Memory B cell (primary cell): Measurements from ENCODE around the gene AURKAIP1.
A peak's percentile ranks its signal among the peaks of the same experiment; 100 is the strongest.

Experiments
- ATAC-seq: fragments of 150-1000 bp; cut with Tn5 transposase; 2 replicates; pipeline ENCODE4 v1.10.0; 2021; ENCODE audit warnings: low read depth, mild to moderate bottlenecking, moderate library complexity
- DNase-seq, 2 donors: peaks; one replicate each; pipeline ENCODE4 v3.0.0; 2022; ENCODE audit warnings: low spot score in 2 of 2
- H3K27ac Mint-ChIP-seq: one replicate; pipeline ENCODE4 v1.8.0; 2022; ENCODE audit warnings: mild to moderate bottlenecking, moderate library complexity, mixed read lengths
- H3K27me3 Mint-ChIP-seq: one replicate; pipeline ENCODE4 v1.8.0; 2022; ENCODE audit warnings: mixed read lengths
- H3K36me3 Mint-ChIP-seq: one replicate; pipeline ENCODE4 v1.8.0; 2022; ENCODE audit warnings: mild to moderate bottlenecking, mixed read lengths
- H3K4me1 Mint-ChIP-seq: one replicate; pipeline ENCODE4 v1.8.0; 2022; ENCODE audit warnings: mixed read lengths
- H3K4me3 Mint-ChIP-seq: one replicate; pipeline ENCODE4 v1.8.0; 2022; ENCODE audit warnings: mild to moderate bottlenecking, moderate library complexity, mixed read lengths
- H3K9me3 Mint-ChIP-seq: one replicate; pipeline ENCODE4 v1.8.0; 2022; ENCODE audit warnings: mixed read lengths

AURKAIP1 gene

DNA sequence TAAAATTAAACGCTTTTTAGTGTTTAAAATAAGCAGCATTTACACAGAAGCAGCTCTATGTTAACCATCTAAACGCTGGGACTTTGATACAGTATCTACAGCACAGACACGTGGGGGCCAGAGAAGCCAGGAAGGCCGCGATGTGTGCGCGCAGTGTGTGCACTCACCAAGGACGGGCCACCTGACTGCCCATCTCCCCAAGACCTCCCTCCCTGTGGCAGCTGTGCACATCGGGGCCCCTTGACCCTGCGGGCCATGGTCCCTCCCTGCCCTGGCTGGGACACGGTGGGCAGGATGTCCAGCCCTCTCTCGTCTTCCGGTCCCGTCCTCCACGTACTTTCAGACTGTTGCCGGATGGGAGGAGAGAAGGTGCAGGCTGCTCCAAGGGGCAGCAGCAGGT is 39.7 kb downstream of the AURKAIP1 start:
- no peak for ATAC-seq
- DNase-seq, result no peak
- Mint-ChIP-seq H3K36me3 (peaks cover 2% of the 10 kb centered on the region), H3K4me3 (no peak overlapping the region), H3K4me1 (peaks cover 4% of the 10 kb centered on the region), H3K27ac (no peak overlapping the region), H3K27me3 (no peaks in the 10 kb centered on the region), H3K9me3 (no peaks in the 10 kb centered on the region)

DNA sequence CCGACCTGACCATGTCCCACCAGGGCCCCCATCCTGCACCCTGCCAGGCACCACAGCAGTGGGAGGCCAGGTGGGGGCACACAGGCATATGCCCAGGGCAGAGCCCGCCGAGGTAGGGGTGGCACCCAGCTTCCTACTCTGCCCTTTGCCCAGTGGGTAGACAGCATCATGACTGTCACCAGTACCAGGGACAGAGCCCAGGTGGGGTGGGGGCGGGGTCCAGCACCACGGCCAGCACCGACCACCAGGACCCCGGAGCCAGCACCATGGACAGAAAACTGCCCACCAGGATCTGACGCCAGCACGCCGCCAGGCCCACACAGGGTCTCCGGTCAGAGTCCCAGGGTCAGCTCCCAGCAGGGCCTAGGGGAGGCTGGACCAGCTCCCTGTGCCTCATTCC is 40.2 kb downstream of the AURKAIP1 start:
- no peaks in the 10 kb centered on the region for H3K9me3 Mint-ChIP-seq
- H3K36me3 Mint-ChIP-seq, result peaks cover under 1% of the 10 kb centered on the region
- DNase-seq, result no peak
- H3K27ac Mint-ChIP-seq, result no peak overlapping the region
- no peak for ATAC-seq
- H3K4me3 Mint-ChIP-seq, result no peak overlapping the region
- H3K4me1 Mint-ChIP-seq, result peaks cover 8% of the 10 kb centered on the region
- H3K27me3 Mint-ChIP-seq, result no peaks in the 10 kb centered on the region

DNA sequence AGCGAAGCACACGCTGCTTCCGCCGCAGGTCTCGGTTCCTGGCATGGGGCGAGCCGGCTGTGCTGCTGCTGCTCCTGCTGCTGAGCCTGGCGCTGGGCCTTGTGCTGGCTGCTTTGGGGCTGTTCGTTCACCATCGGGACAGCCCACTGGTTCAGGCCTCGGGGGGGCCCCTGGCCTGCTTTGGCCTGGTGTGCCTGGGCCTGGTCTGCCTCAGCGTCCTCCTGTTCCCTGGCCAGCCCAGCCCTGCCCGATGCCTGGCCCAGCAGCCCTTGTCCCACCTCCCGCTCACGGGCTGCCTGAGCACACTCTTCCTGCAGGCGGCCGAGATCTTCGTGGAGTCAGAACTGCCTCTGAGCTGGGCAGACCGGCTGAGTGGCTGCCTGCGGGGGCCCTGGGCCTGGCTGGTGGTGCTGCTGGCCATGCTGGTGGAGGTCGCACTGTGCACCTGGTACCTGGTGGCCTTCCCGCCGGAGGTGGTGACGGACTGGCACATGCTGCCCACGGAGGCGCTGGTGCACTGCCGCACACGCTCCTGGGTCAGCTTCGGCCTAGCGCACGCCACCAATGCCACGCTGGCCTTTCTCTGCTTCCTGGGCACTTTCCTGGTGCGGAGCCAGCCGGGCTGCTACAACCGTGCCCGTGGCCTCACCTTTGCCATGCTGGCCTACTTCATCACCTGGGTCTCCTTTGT is 41.3 kb downstream of the AURKAIP1 start:
- DNase-seq, result no peak
- no peak for ATAC-seq

DNA sequence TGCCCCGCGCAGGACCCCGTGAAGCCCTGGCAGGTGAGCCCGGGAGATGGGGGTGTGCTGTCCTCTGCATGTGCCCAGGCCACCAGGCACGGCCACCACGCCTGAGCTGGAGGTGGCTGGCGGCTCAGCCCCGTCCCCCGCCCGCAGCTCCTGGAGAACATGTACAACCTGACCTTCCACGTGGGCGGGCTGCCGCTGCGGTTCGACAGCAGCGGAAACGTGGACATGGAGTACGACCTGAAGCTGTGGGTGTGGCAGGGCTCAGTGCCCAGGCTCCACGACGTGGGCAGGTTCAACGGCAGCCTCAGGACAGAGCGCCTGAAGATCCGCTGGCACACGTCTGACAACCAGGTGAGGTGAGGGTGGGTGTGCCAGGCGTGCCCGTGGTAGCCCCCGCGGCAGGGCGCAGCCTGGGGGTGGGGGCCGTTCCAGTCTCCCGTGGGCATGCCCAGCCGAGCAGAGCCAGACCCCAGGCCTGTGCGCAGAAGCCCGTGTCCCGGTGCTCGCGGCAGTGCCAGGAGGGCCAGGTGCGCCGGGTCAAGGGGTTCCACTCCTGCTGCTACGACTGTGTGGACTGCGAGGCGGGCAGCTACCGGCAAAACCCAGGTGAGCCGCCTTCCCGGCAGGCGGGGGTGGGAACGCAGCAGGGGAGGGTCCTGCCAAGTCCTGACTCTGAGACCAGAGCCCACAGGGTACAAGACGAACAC is 42.1 kb downstream of the AURKAIP1 start:
- Mint-ChIP-seq H3K27ac (no peak overlapping the region), H3K4me1 (peaks cover 11% of the 10 kb centered on the region), H3K27me3 (no peaks in the 10 kb centered on the region), H3K4me3 (no peak overlapping the region), H3K36me3 (no peaks in the 10 kb centered on the region), H3K9me3 (no peaks in the 10 kb centered on the region)
- ATAC-seq (no peak), DNase-seq (no peak)

More for the DNA sequence above, 41.3 kb downstream of the AURKAIP1 start:
- Mint-ChIP-seq H3K27ac (no peak overlapping the region), H3K4me3 (no peak overlapping the region), H3K27me3 (no peaks in the 10 kb centered on the region), H3K9me3 (no peaks in the 10 kb centered on the region), H3K36me3 (no peaks in the 10 kb centered on the region), H3K4me1 (peaks cover 11% of the 10 kb centered on the region)

DNA sequence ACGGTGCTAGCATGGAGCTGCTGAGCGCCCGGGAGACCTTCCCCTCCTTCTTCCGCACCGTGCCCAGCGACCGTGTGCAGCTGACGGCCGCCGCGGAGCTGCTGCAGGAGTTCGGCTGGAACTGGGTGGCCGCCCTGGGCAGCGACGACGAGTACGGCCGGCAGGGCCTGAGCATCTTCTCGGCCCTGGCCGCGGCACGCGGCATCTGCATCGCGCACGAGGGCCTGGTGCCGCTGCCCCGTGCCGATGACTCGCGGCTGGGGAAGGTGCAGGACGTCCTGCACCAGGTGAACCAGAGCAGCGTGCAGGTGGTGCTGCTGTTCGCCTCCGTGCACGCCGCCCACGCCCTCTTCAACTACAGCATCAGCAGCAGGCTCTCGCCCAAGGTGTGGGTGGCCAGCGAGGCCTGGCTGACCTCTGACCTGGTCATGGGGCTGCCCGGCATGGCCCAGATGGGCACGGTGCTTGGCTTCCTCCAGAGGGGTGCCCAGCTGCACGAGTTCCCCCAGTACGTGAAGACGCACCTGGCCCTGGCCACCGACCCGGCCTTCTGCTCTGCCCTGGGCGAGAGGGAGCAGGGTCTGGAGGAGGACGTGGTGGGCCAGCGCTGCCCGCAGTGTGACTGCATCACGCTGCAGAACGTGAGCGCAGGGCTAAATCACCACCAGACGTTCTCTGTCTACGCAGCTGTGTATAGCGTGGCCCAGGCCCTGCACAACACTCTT is 42.8 kb downstream of the AURKAIP1 start:
- Mint-ChIP-seq H3K27ac (no peak overlapping the region), H3K4me1 (peaks cover 11% of the 10 kb centered on the region), H3K4me3 (peak overlapping the region; percentile 14), H3K9me3 (no peaks in the 10 kb centered on the region), H3K27me3 (no peaks in the 10 kb centered on the region), H3K36me3 (no peaks in the 10 kb centered on the region)
- DNase-seq, result no peak
- ATAC-seq, result no peak

DNA sequence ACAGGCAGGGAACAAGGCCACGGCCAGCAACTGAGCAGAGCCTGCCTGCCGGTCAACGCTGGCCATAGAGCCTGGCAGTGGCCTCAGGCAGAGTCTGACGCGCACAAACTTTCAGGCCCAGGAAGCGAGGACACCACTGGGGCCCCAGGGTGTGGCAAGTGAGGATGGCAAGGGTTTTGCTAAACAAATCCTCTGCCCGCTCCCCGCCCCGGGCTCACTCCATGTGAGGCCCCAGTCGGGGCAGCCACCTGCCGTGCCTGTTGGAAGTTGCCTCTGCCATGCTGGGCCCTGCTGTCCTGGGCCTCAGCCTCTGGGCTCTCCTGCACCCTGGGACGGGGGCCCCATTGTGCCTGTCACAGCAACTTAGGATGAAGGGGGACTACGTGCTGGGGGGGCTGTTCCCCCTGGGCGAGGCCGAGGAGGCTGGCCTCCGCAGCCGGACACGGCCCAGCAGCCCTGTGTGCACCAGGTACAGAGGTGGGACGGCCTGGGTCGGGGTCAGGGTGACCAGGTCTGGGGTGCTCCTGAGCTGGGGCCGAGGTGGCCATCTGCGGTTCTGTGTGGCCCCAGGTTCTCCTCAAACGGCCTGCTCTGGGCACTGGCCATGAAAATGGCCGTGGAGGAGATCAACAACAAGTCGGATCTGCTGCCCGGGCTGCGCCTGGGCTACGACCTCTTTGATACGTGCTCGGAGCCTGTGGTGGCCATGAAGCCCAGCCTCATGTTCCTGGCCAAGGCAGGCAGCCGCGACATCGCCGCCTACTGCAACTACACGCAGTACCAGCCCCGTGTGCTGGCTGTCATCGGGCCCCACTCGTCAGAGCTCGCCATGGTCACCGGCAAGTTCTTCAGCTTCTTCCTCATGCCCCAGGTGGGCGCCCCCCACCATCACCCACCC is 43.7 kb downstream of the AURKAIP1 start, which contains the start of gene TAS1R3:
Gene TAS1R3 (plus strand): TSS at position 213 of the 898 bp plus-strand sequence. CDS start 66 bp downstream, at position 279.
- DNase-seq, result no peak
- H3K9me3 Mint-ChIP-seq, result no peaks in the 10 kb centered on the region
- peaks cover 11% of the 10 kb centered on the region for H3K4me1 Mint-ChIP-seq
- H3K27ac Mint-ChIP-seq, result no peak within 1 kb of the TSS
- ATAC-seq, result peak; percentile 65
- H3K27me3 Mint-ChIP-seq, result no peaks in the 10 kb centered on the region
- no peaks in the 10 kb centered on the region for H3K36me3 Mint-ChIP-seq
- H3K4me3 Mint-ChIP-seq, result peak within 1 kb of the TSS; percentile 68

DNA sequence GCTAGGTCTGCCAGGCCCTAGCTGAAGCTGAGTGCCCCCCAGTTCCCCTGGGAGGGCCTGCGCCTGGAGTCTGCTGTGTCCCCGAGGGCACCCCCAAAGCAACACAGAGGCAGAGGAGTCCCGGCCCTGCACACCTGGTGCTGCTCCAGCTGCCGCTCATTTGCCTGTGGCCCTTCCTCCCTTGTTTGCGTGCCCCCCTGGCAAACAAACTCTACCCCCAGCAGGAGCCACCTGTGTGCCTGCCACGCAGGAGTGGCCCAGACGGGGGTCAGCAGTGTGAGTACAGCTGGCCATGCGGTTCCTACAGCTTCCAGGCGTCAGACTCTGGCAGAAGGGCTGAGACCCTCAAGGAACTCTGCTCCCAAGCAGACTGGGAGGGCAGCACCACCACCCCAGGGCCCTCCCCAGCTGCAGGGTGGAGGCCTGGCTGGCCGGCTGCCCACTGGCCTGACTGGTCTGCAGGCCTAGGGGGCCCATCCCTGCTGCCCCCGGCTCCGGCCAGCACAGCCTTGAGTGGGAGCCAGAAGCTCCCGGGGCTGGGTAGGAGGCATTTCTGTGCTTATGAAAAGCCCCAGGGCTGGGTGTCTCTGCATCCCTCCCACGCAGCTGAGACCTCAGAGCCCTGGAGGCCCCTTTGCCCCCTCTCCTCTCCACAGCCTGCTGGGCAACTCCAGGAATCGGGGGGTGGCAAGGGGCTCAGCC is 44.5 kb downstream of the AURKAIP1 start:
- DNase-seq (no peak), ATAC-seq (peak; percentile 48)
- Mint-ChIP-seq H3K4me1 (peaks cover 14% of the 10 kb centered on the region), H3K27me3 (no peaks in the 10 kb centered on the region), H3K9me3 (no peaks in the 10 kb centered on the region), H3K4me3 (peak overlapping the region; percentile 68), H3K27ac (no peak overlapping the region), H3K36me3 (no peaks in the 10 kb centered on the region)

DNA sequence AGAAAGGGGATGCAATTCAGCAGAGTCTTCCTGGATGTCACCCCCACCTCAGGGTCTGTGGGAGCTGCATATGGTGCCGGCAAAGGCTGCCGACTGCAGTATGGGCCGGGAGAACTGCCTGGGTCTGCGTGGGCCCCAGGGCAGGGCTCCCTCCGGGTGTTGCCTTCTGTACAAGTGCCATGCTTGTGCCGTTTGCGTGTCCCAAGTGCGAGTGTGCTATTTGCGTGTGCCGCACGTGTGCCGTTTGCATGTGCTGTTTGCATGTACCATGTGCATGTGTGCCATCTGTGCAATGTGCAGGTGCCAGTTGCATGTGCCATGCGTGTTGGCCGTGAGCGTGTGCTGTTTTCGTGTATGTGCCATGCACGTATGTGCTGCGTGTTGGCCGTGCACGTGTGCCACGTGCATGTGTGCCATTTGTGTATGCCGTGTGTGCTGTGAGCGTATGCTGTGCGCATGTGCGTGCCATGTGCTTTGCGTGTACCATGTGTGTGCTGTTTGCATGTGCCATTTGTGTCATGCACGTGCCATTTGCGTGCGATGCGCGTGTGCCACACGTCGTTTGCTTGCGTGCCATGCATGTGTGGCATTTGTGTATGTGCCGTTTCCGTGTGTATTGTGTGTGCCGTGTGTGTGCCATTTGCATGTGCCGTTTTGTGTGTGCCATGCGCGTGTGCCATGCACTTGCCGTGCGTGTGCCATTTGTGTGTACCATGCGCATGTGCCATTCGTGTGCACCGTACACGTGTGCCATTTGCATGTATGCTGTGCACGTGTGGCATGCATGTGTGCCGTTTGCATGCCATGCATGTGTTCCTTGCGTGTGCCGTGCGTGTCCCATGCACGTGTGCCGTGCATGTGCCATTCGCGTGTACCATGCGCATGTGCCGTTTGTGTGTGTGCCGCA is 45.5 kb downstream of the AURKAIP1 start:
- Mint-ChIP-seq H3K36me3 (no peaks in the 10 kb centered on the region), H3K4me3 (no peak overlapping the region), H3K4me1 (peaks cover 14% of the 10 kb centered on the region), H3K27ac (no peak overlapping the region), H3K27me3 (no peaks in the 10 kb centered on the region), H3K9me3 (no peaks in the 10 kb centered on the region)
- DNase-seq, result no peak
- ATAC-seq, result no peak

DNA sequence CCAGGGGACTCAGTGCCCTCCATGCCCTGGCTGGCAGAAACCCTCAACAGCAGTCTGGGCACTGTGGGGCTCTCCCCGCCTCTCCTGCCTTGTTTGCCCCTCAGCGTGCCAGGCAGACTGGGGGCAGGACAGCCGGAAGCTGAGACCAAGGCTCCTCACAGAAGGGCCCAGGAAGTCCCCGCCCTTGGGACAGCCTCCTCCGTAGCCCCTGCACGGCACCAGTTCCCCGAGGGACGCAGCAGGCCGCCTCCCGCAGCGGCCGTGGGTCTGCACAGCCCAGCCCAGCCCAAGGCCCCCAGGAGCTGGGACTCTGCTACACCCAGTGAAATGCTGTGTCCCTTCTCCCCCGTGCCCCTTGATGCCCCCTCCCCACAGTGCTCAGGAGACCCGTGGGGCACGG is 46.8 kb downstream of the AURKAIP1 start:
- ATAC-seq (no peak), DNase-seq (no peak)
- Mint-ChIP-seq H3K9me3 (no peaks in the 10 kb centered on the region), H3K36me3 (no peaks in the 10 kb centered on the region), H3K4me1 (peaks cover 19% of the 10 kb centered on the region), H3K4me3 (no peak overlapping the region), H3K27ac (no peak overlapping the region), H3K27me3 (no peaks in the 10 kb centered on the region)

DNA sequence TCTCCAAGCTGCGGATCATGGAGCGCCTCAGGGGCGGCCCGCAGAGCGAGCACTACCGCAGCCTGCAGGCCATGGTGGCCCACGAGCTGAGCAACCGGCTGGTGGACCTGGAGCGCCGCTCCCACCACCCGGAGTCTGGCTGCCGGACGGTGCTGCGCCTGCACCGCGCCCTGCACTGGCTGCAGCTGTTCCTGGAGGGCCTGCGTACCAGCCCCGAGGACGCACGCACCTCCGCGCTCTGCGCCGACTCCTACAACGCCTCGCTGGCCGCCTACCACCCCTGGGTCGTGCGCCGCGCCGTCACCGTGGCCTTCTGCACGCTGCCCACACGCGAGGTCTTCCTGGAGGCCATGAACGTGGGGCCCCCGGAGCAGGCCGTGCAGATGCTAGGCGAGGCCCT is 47.7 kb downstream of the AURKAIP1 start:
- ATAC-seq (no peak), DNase-seq (no peak)
- Mint-ChIP-seq H3K4me3 (peak overlapping the region; percentile 14), H3K27me3 (no peaks in the 10 kb centered on the region), H3K4me1 (peaks cover 21% of the 10 kb centered on the region), H3K27ac (no peak overlapping the region), H3K36me3 (peaks cover under 1% of the 10 kb centered on the region), H3K9me3 (no peaks in the 10 kb centered on the region)

DNA sequence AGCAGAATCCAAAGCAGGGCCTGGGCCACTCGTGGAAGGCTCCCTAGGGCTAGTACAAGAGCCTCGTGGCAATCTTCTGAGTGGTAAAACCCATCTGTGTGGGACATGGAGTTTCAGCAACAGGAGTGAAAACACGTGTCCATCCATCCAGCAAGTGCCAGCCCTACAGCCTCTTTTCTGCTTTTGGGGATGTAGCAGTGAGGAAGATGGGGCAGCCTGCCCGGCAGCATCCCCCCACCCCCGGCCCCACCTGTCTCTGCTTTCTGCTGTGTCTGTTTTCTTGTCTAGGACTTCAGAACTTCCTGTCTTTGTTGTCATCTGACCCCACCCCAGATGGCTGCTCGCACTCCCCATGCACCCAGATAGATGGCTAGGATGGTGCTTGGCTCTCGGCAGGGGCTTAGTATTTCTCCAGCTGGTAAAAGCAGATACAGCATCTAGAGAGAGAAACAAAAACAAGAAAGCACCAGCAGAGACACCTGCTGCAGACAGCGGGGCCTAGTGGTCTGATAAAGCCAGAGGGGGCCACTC is 48.9 kb downstream of the AURKAIP1 start:
- Mint-ChIP-seq H3K36me3 (peaks cover 2% of the 10 kb centered on the region), H3K4me3 (peak overlapping the region; percentile 95), H3K9me3 (no peaks in the 10 kb centered on the region), H3K27me3 (no peaks in the 10 kb centered on the region), H3K4me1 (peaks cover 24% of the 10 kb centered on the region), H3K27ac (peak overlapping the region; percentile 45)
- DNase-seq (no peak), ATAC-seq (no peak)
